AG09309 (cell line): Measurements from ENCODE around the gene ADGRB2.

Source experiments
- DNase-seq: peaks from one replicate; pipeline ENCODE4 v3.0.0-alpha.2; 2010; ENCODE audit warnings: low read depth
- H3K4me3 ChIP-seq: 2 replicates; pipeline ENCODE4 v1.5.1; 2011; ENCODE audit warnings: mild to moderate bottlenecking, low read depth, low read length, moderate library complexity; ENCODE audit not compliant: control insufficient read depth
- CTCF ChIP-seq: IDR thresholded peaks from 2 replicates; pipeline ENCODE4 v1.5.1; 2011; ENCODE audit warnings: mild to moderate bottlenecking, low read depth, low read length, inconsistent platforms; ENCODE audit not compliant: insufficient read depth, control insufficient read depth; ENCODE audit errors: missing control alignments

Gene ADGRB2

GRCh38 chr1:31776516-31776915, 12.4 kb upstream of the ADGRB2 start:
- H3K4me3 ChIP-seq = no peak overlapping the region
- DNase-seq = no peak
- no peak for TF ChIP-seq CTCF

- no peak overlapping the region for H3K4me3 ChIP-seq
- no peak for DNase-seq
- no peak for TF ChIP-seq CTCF
These were observed 11.9 kb upstream of the ADGRB2 start for GRCh38 chr1:31776032-31776431.

- DNase-seq = no peak
- no peak for TF ChIP-seq CTCF
- H3K4me3 ChIP-seq = no peak overlapping the region
These were observed 11.3 kb upstream of the ADGRB2 start for GRCh38 chr1:31775210-31775999.

- H3K4me3 ChIP-seq = no peak overlapping the region
- DNase-seq = no peak
- no peak for TF ChIP-seq CTCF
These were observed 10.4 kb upstream of the ADGRB2 start for GRCh38 chr1:31774495-31774894.

GRCh38 chr1:31773861-31774260, 9.7 kb upstream of the ADGRB2 start:
- H3K4me3 ChIP-seq = no peak overlapping the region
- no peak for TF ChIP-seq CTCF
- no peak for DNase-seq

GRCh38 chr1:31772669-31773248, 8.6 kb upstream of the ADGRB2 start:
- TF ChIP-seq CTCF = no peak
- peak overlapping the region; percentile 34; the same call in 1 of the 2 replicates for H3K4me3 ChIP-seq
- no peak for DNase-seq
